ENCODE data around the gene CHRNB2. TPM values are rescaled to one million over a fixed set of nuclear protein-coding genes. Genes with fewer than 3 reads are reported as not detected.

CHRNB2 gene
- total and polyA plus RNA-seq, 10 donors: 0.03 to 0.32 (median 0.18) TPM; not detected in 7

DNA sequence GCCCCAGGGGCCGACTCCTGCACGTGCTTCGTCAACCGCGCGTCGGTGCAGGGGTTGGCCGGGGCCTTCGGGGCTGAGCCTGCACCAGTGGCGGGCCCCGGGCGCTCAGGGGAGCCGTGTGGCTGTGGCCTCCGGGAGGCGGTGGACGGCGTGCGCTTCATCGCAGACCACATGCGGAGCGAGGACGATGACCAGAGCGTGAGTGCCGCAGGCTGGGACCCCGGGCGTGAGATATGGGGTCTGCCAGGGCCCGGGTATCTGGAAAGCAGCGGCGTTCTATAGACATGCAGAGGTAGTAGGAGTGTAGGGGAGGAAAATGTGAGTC is 4.3 kb downstream of the CHRNB2 start:
- TF ChIP-seq POLR2A (IDR thresholded peaks at IDR 0.05) (no peak), POLR2AphosphoS5 (IDR thresholded peaks at IDR 0.05) (no peak)
- TF ChIP-seq, protein P1, sequence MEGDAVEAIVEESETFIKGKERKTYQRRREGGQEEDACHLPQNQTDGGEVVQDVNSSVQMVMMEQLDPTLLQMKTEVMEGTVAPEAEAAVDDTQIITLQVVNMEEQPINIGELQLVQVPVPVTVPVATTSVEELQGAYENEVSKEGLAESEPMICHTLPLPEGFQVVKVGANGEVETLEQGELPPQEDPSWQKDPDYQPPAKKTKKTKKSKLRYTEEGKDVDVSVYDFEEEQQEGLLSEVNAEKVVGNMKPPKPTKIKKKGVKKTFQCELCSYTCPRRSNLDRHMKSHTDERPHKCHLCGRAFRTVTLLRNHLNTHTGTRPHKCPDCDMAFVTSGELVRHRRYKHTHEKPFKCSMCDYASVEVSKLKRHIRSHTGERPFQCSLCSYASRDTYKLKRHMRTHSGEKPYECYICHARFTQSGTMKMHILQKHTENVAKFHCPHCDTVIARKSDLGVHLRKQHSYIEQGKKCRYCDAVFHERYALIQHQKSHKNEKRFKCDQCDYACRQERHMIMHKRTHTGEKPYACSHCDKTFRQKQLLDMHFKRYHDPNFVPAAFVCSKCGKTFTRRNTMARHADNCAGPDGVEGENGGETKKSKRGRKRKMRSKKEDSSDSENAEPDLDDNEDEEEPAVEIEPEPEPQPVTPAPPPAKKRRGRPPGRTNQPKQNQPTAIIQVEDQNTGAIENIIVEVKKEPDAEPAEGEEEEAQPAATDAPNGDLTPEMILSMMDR (IDR thresholded peaks at IDR 0.05 in 8 of 11, conservative IDR thresholded peaks at IDR 0.05 in 3 of 11): no peak
- Histone ChIP-seq H3K9me3 (no peaks in the 10 kb centered on the region), H3K27ac (no peak overlapping the region), H3K36me3 (no peaks in the 10 kb centered on the region), H3K4me1 (peaks cover 3 to 15% (median 10%) of the 10 kb centered on the region in 6 donors), H3K27me3 (replicated peaks in 1 of 7) (peaks cover 0 to 42% (median 19%) of the 10 kb centered on the region in 7 donors), H3K4me3 (no peak overlapping the region)
- 94 to 96% (median 95%) methylated on average over 20 to 29 of the region's 29 CpGs for WGBS, 5 donors
- DNase-seq: no peak
- intact Hi-C loops (cut with DNase I; ENCODE audit: low total_unique reads): no loop called here

DNA sequence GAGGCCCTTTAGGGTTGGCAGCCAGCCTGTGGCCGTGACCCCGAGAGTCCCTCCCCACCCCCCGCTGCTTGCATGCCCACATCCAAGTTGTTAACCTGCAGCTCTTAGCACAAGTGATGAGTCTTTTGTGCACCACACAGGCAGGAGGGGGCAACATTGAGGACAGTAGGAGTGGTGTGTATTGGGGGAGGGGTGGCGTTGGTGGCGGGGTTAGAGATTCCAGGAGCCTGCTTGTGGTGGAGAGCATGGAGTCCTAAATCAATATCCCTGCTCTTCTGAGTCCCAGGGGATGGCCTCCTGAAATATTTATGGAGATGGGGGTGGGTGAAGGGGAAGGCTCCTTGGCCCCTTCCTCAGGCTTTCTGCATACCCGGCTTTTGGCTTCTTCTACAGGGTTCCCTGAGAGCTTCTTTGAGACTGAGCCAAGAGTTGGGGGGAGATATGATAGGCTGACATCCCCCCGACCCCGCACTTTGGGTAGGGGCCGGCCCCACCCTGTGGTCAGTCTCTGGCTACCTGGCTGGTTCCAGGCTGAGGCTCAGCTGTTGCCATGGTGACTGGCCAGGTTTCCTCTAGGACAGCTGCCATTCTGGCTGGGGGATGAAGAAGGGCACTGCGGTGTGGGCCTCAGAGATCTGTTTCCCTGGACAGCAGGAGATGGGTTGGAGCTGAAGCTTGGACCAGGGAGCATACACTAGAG is 5.0 kb downstream of the CHRNB2 start:
- Histone ChIP-seq H3K4me3 (no peak overlapping the region), H3K9me3 (no peaks in the 10 kb centered on the region), H3K27ac (no peak overlapping the region), H3K27me3 (replicated peaks in 1 of 7) (peaks cover 0 to 35% (median 12%) of the 10 kb centered on the region in 7 donors), H3K4me1 (peaks cover 4 to 19% (median 12%) of the 10 kb centered on the region in 6 donors), H3K36me3 (peaks cover 0 to 5% (median 0%) of the 10 kb centered on the region in 6 donors)
- no peak for TF ChIP-seq POLR2A (IDR thresholded peaks at IDR 0.05)
- TF ChIP-seq, protein P1 (IDR thresholded peaks at IDR 0.05 in 8 of 11, conservative IDR thresholded peaks at IDR 0.05 in 3 of 11): no peak
- TF ChIP-seq POLR2AphosphoS5 (IDR thresholded peaks at IDR 0.05): no peak
- DNase-seq: no peak
- intact Hi-C loops (cut with DNase I; ENCODE audit: low total_unique reads): no loop called here
- 69 to 86% (median 78%) methylated on average over 6 to 10 of the region's 10 CpGs for WGBS, 5 donors

DNA sequence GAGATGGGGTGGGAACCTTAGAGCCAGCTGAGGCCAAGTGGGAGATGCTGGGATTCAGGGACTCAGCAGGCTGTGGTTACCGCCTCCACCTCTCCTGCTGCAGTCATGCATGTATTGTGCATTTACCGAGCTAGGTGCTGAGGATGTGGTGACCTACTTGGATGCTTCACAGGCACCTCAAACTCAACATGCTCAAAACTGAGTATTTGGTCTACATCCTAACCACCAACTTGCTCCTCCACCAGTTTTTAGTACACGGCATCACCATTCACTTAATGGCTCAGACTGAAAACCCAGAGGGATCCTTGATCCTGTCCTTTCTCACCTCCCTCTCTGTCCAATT is 5.6 kb downstream of the CHRNB2 start:
- peaks cover 0 to 10% (median under 1%) of the 10 kb centered on the region in 6 donors for H3K36me3 ChIP-seq
- 59 to 85% (median 77%) methylated on average over 3 of the region's 3 CpGs for WGBS, 5 donors
- H3K27me3 ChIP-seq (replicated peaks in 1 of 7): peaks cover 0 to 30% (median 7%) of the 10 kb centered on the region in 7 donors
- H3K4me3 ChIP-seq: no peak overlapping the region
- intact Hi-C loops (cut with DNase I; ENCODE audit: low total_unique reads): no loop called here
- TF ChIP-seq POLR2AphosphoS5 (IDR thresholded peaks at IDR 0.05) (no peak), POLR2A (IDR thresholded peaks at IDR 0.05) (no peak)
- TF ChIP-seq, protein P1 (IDR thresholded peaks at IDR 0.05 in 8 of 11, conservative IDR thresholded peaks at IDR 0.05 in 3 of 11): no peak
- peaks cover 4 to 19% (median 12%) of the 10 kb centered on the region in 6 donors for H3K4me1 ChIP-seq
- no peaks in the 10 kb centered on the region for H3K9me3 ChIP-seq
- H3K27ac ChIP-seq: no peak overlapping the region
- DNase-seq: no peak

DNA sequence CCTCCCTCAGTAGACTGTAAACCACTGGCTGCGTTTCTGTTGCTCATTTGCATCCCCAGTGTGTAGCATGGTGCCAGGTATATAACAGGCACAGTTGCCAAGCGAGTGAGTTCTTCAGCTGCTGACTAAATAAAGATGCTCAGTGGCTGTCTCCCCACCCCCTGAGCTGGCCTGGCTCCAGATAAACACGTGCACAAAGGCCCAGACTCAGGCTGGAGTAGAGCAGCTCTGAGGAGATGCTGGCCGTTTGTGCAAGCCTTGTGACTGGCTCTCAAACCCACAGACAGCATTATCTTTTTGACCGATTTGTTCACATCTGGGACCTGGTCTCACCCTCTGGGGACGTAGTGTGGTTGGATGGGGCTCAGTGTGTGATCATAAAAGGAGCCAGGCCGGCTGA is 7.1 kb downstream of the CHRNB2 start:
- intact Hi-C loops (cut with DNase I; ENCODE audit: low total_unique reads): no loop called here
- DNase-seq: no peak
- H3K27me3 ChIP-seq (replicated peaks in 1 of 7): peaks cover 0 to 14% (median 0%) of the 10 kb centered on the region in 7 donors
- WGBS, 5 donors: 26 to 41% (median 33%) methylated on average over 7 of the region's 7 CpGs
- H3K4me1 ChIP-seq: peaks cover 4 to 31% (median 17%) of the 10 kb centered on the region in 6 donors
- TF ChIP-seq POLR2A (IDR thresholded peaks at IDR 0.05) (no peak), POLR2AphosphoS5 (IDR thresholded peaks at IDR 0.05) (no peak)
- TF ChIP-seq, protein P1 (IDR thresholded peaks at IDR 0.05 in 8 of 11, conservative IDR thresholded peaks at IDR 0.05 in 3 of 11): no peak
- peaks cover 0 to 26% (median 13%) of the 10 kb centered on the region in 6 donors for H3K36me3 ChIP-seq
- H3K4me3 ChIP-seq: no peak overlapping the region
- no peak overlapping the region for H3K27ac ChIP-seq
- H3K9me3 ChIP-seq: no peaks in the 10 kb centered on the region

Data from spleen (tissue), 11 donors.